Measurements from ENCODE around the gene SCTR.

Gene SCTR

GRCh38 chr2:119522671-119523070 is 1.6 kb downstream of the SCTR start:
- Mint-ChIP-seq H3K4me3 (peak overlapping the region; percentile 52), H3K4me1 (peaks cover 30% of the 10 kb centered on the region), H3K27me3 (ENCODE audit: low read depth, poor library complexity) (peaks cover 92% of the 10 kb centered on the region), H3K27ac (no peak overlapping the region), H3K36me3 (ENCODE audit: low read depth) (no peaks in the 10 kb centered on the region), H3K9me3 (no peaks in the 10 kb centered on the region)
- TF ChIP-seq CTCF (IDR thresholded peaks at IDR 0.05) = no peak
- DNase-seq = no peak

GRCh38 chr2:119521433-119522050 is 2.7 kb downstream of the SCTR start:
- Mint-ChIP-seq H3K27me3 (ENCODE audit: low read depth, poor library complexity) (peaks cover 86% of the 10 kb centered on the region), H3K4me3 (no peak overlapping the region), H3K9me3 (no peaks in the 10 kb centered on the region), H3K36me3 (ENCODE audit: low read depth) (no peaks in the 10 kb centered on the region), H3K4me1 (peaks cover 19% of the 10 kb centered on the region), H3K27ac (no peak overlapping the region)
- no peak for TF ChIP-seq CTCF (IDR thresholded peaks at IDR 0.05)
- DNase-seq = no peak

- peaks cover 16% of the 10 kb centered on the region for H3K4me1 Mint-ChIP-seq
- H3K27ac Mint-ChIP-seq = no peak overlapping the region
- TF ChIP-seq CTCF (IDR thresholded peaks at IDR 0.05) = no peak
- no peak overlapping the region for H3K4me3 Mint-ChIP-seq
- peaks cover 81% of the 10 kb centered on the region for H3K27me3 Mint-ChIP-seq (ENCODE audit: low read depth, poor library complexity)
- DNase-seq = no peak
- H3K36me3 Mint-ChIP-seq (ENCODE audit: low read depth) = no peaks in the 10 kb centered on the region
- peaks cover 3% of the 10 kb centered on the region for H3K9me3 Mint-ChIP-seq
These were observed 3.4 kb downstream of the SCTR start for GRCh38 chr2:119520696-119521432.

GRCh38 chr2:119519057-119519408 is 5.2 kb downstream of the SCTR start:
- H3K9me3 Mint-ChIP-seq = peaks cover 3% of the 10 kb centered on the region
- H3K4me3 Mint-ChIP-seq = no peak overlapping the region
- no peaks in the 10 kb centered on the region for H3K36me3 Mint-ChIP-seq (ENCODE audit: low read depth)
- H3K27me3 Mint-ChIP-seq (ENCODE audit: low read depth, poor library complexity) = peaks cover 81% of the 10 kb centered on the region
- no peak for DNase-seq
- no peak for TF ChIP-seq CTCF (IDR thresholded peaks at IDR 0.05)
- H3K27ac Mint-ChIP-seq = no peak overlapping the region
- H3K4me1 Mint-ChIP-seq = peaks cover 7% of the 10 kb centered on the region

GRCh38 chr2:119518401-119519056 is 5.8 kb downstream of the SCTR start:
- Mint-ChIP-seq H3K36me3 (ENCODE audit: low read depth) (no peaks in the 10 kb centered on the region), H3K27me3 (ENCODE audit: low read depth, poor library complexity) (peaks cover 77% of the 10 kb centered on the region), H3K9me3 (peaks cover 3% of the 10 kb centered on the region), H3K4me1 (peaks cover 3% of the 10 kb centered on the region), H3K4me3 (no peak overlapping the region), H3K27ac (no peak overlapping the region)
- no peak for DNase-seq
- no peak for TF ChIP-seq CTCF (IDR thresholded peaks at IDR 0.05)
